IPS DF 4.7 (cell line): Measurements from ENCODE around the gene CCDC85A.

Experiments used
- DNase-seq: peaks from one replicate; pipeline ENCODE4 v3.0.0-alpha.2; 2013; ENCODE audit warnings: low spot score; ENCODE audit errors: extremely low read depth

CCDC85A gene

GRCh38 chr2:56239030-56239429 lies 55.2 kb downstream of the CCDC85A start:
- no peak for DNase-seq

- DNase-seq = no peak
Observed at GRCh38 chr2:56239437-56239836, 55.6 kb downstream of the CCDC85A start.

- no peak for DNase-seq
Observed at GRCh38 chr2:56240210-56240609, 56.4 kb downstream of the CCDC85A start.

- no peak for DNase-seq
Observed at GRCh38 chr2:56244506-56244905, 60.7 kb downstream of the CCDC85A start.

GRCh38 chr2:56244911-56245530 lies 61.2 kb downstream of the CCDC85A start:
- DNase-seq = no peak

GRCh38 chr2:56248965-56249742 lies 65.4 kb downstream of the CCDC85A start:
- no peak for DNase-seq

- DNase-seq = no peak
Observed at GRCh38 chr2:56250153-56250729, 66.5 kb downstream of the CCDC85A start.

- DNase-seq = no peak
Observed at GRCh38 chr2:56260415-56260814, 76.6 kb downstream of the CCDC85A start.

GRCh38 chr2:56262241-56262640 lies 78.5 kb downstream of the CCDC85A start:
- no peak for DNase-seq

- DNase-seq = no peak
Observed at GRCh38 chr2:56263876-56264275, 80.1 kb downstream of the CCDC85A start.

GRCh38 chr2:56266761-56267414 lies 83.1 kb downstream of the CCDC85A start:
- no peak for DNase-seq

- DNase-seq = no peak
Observed at GRCh38 chr2:56267415-56267788, 83.6 kb downstream of the CCDC85A start.

GRCh38 chr2:56268856-56269255 lies 85.1 kb downstream of the CCDC85A start:
- DNase-seq = no peak

- DNase-seq = no peak
Observed at GRCh38 chr2:56271275-56271674, 87.5 kb downstream of the CCDC85A start.

GRCh38 chr2:56285224-56285623 lies 101.4 kb downstream of the CCDC85A start:
- no peak for DNase-seq

GRCh38 chr2:56286936-56287335 lies 103.1 kb downstream of the CCDC85A start:
- DNase-seq = no peak

GRCh38 chr2:56287508-56287907 lies 103.7 kb downstream of the CCDC85A start:
- DNase-seq = no peak

GRCh38 chr2:56287974-56288373 lies 104.2 kb downstream of the CCDC85A start:
- DNase-seq = no peak

- DNase-seq = no peak
Observed at GRCh38 chr2:56288838-56289580, 105.2 kb downstream of the CCDC85A start.

- no peak for DNase-seq
Observed at GRCh38 chr2:56291711-56292110, 107.9 kb downstream of the CCDC85A start.

- DNase-seq = no peak
Observed at GRCh38 chr2:56292951-56293350, 109.2 kb downstream of the CCDC85A start.

GRCh38 chr2:56295666-56296065 lies 111.9 kb downstream of the CCDC85A start:
- no peak for DNase-seq
